Measurements from ENCODE around the gene MVK. TPM values are rescaled to one million over a fixed set of nuclear protein-coding genes. Genes with fewer than 3 reads are reported as not detected.

MVK gene
- polyA plus RNA-seq, 1 of the 3 experiments (the other 2 are of a cell fraction), result 7.0 TPM

GRCh38 chr12:109568486-109568885 lies 5.1 kb upstream of the MVK start:
- H3K9ac ChIP-seq, result no peak overlapping the region
- H3K4me3 ChIP-seq (ENCODE audit: low read depth in 2 of 2, low read length in 1 of 2), result no peak overlapping the region
- H3K4me1 ChIP-seq (ENCODE audit: control insufficient read depth in 1 of 2, insufficient read depth in 2 of 2, low read depth in 1 of 2, low read length in 1 of 2), result peaks cover 0 to 7% of the 10 kb centered on the region in 2 experiments; a peak in 1 of 4 replicates
- H4K20me1 ChIP-seq (ENCODE audit: insufficient read depth), result no peaks in the 10 kb centered on the region
- TF ChIP-seq RXRA (IDR thresholded peaks at IDR 0.05; ENCODE audit: borderline replicate concordance, low read depth) (no peak), MXI1 (IDR thresholded peaks at IDR 0.05; ENCODE audit: low read depth, low read length) (no peak), JUND (IDR thresholded peaks at IDR 0.05) (no peak), MEF2A (IDR thresholded peaks at IDR 0.05; ENCODE audit: borderline replicate concordance, low read depth) (no peak), USF1 (IDR thresholded peaks at IDR 0.05; ENCODE audit: borderline replicate concordance, low read depth) (no peak), YY1 (IDR thresholded peaks at IDR 0.05; ENCODE audit: low read depth) (no peak), GATA2 (CRISPR knock-in tag; IDR thresholded peaks at IDR 0.05) (no peak), ELF1 (IDR thresholded peaks at IDR 0.05) (no peak), USF2 (IDR thresholded peaks at IDR 0.05; ENCODE audit: borderline replicate concordance, low read depth, low read length) (no peak), ZBTB33 (IDR thresholded peaks at IDR 0.05; ENCODE audit: borderline replicate concordance, low read depth) (no peak), MAX (IDR thresholded peaks at IDR 0.05; ENCODE audit: low read depth) (no peak), EP300 (IDR thresholded peaks at IDR 0.05; ENCODE audit: borderline replicate concordance in 1 of 2, low read depth in 1 of 2, low read length in 1 of 2) (no peak), CHD2 (IDR thresholded peaks at IDR 0.05; ENCODE audit: low read length, partially characterized antibody) (no peak), TCF12 (IDR thresholded peaks at IDR 0.05) (no peak)
- no peak for DNase-seq
- no peak overlapping the region for H3K27ac ChIP-seq (ENCODE audit: low read depth in 2 of 2, low read length in 1 of 2)
- H3K36me3 ChIP-seq (replicated peaks in 1 of 2; ENCODE audit: control insufficient read depth in 1 of 2, insufficient read depth in 2 of 2, low read length in 1 of 2), result peaks cover 0 to 21% of the 10 kb centered on the region in 2 experiments
- CTCF ChIA-PET, result interaction anchor here (1.8 to 1.9 kb wide), 2 partner anchors 48 to 50 kb away, joined by 5 to 6 read pairs; no protein-coding TSS in a partner anchor
- H3K4me2 ChIP-seq, result no peak overlapping the region
- no peaks in the 10 kb centered on the region for H3K79me2 ChIP-seq (ENCODE audit: insufficient read depth)
- H3K27me3 ChIP-seq (ENCODE audit: insufficient read depth), result no peaks in the 10 kb centered on the region
- 87% methylated on average over 7 of the region's 7 CpGs for WGBS (ENCODE audit: low lambda C conversion rate)
- H2AFZ ChIP-seq (ENCODE audit: low read depth), result no peak overlapping the region
- H3F3A ChIP-seq (replicated peaks; ENCODE audit: insufficient read depth), result no peaks in the 10 kb centered on the region
- POLR2A ChIA-PET, result no interaction called here
- H3K9me2 ChIP-seq, result no peaks in the 10 kb centered on the region
- no peaks in the 10 kb centered on the region for H3K9me3 ChIP-seq
